ENCODE results near the gene KRT84. TPM values are rescaled to one million over a fixed set of nuclear protein-coding genes. Genes with fewer than 3 reads are reported as not detected.

KRT84 gene
- total RNA-seq, 6 donors from 2014 or later = not detected

GRCh38 chr12:52358575-52359350 is 26.7 kb downstream of the KRT84 start:
- no peak overlapping the region for H3K27ac ChIP-seq
- H3K36me3 ChIP-seq = no peaks in the 10 kb centered on the region
- no peaks in the 10 kb centered on the region for H3K9me3 ChIP-seq
- no peaks in the 10 kb centered on the region for H3K4me1 ChIP-seq
- no peaks in the 10 kb centered on the region for H3K27me3 ChIP-seq
- no peak for TF ChIP-seq CTCF (IDR thresholded peaks at IDR 0.05)
- TF ChIP-seq POLR2A (IDR thresholded peaks at IDR 0.05) = no peak
- no peak for TF ChIP-seq POLR2AphosphoS5 (IDR thresholded peaks at IDR 0.05)
- no peak for ATAC-seq (ENCODE audit: low FRiP score in 2 of 2)
- DNase-seq = peak in 1 of 2 donors; percentile 15
- 66 to 69% methylated on average over 5 of the region's 5 CpGs for WGBS, 2 donors
- no peak overlapping the region for H3K4me3 ChIP-seq

- H3K4me1 ChIP-seq = peaks cover 0 to under 1% (median 0%) of the 10 kb centered on the region in 4 donors
- DNase-seq = peak in 1 of 2 donors; percentile 14
- H3K27ac ChIP-seq = no peak overlapping the region
- H3K9me3 ChIP-seq = no peaks in the 10 kb centered on the region
- H3K27me3 ChIP-seq = no peaks in the 10 kb centered on the region
- TF ChIP-seq POLR2AphosphoS5 (IDR thresholded peaks at IDR 0.05) = no peak
- TF ChIP-seq POLR2A (IDR thresholded peaks at IDR 0.05) = no peak
- TF ChIP-seq CTCF (IDR thresholded peaks at IDR 0.05) = no peak
- TF ChIP-seq EP300 (IDR thresholded peaks at IDR 0.05) = no peak
- ATAC-seq (ENCODE audit: low FRiP score in 2 of 2) = no peak
- no peak overlapping the region for H3K4me3 ChIP-seq
- H3K36me3 ChIP-seq = no peaks in the 10 kb centered on the region
- 90 to 92% methylated on average over 20 of the region's 20 CpGs for WGBS, 2 donors
These were observed 28.5 kb downstream of the KRT84 start for GRCh38 chr12:52356762-52357580.

- Histone ChIP-seq H3K27ac (no peak overlapping the region), H3K4me3 (no peak overlapping the region), H3K9me3 (no peaks in the 10 kb centered on the region), H3K4me1 (peaks cover 0 to 8% (median 5%) of the 10 kb centered on the region in 4 donors), H3K36me3 (no peaks in the 10 kb centered on the region), H3K27me3 (no peaks in the 10 kb centered on the region)
- ATAC-seq (ENCODE audit: low FRiP score in 2 of 2) (peak in 1 of 2 donors; percentile 9), DNase-seq (peak; percentile 18 to 85)
- 90 to 94% methylated on average over 44 to 51 of the region's 56 CpGs for WGBS, 2 donors
- TF ChIP-seq POLR2A (IDR thresholded peaks at IDR 0.05) = no peak
- no peak for TF ChIP-seq CTCF (IDR thresholded peaks at IDR 0.05)
- TF ChIP-seq POLR2AphosphoS5 (IDR thresholded peaks at IDR 0.05) = no peak
- no peak for TF ChIP-seq EP300 (IDR thresholded peaks at IDR 0.05)
These were observed 29.3 kb downstream of the KRT84 start for GRCh38 chr12:52356031-52356761.

GRCh38 chr12:52355176-52355575 is 30.3 kb downstream of the KRT84 start:
- WGBS, 2 donors = 91 to 93% methylated on average over 8 of the region's 8 CpGs
- DNase-seq (no peak), ATAC-seq (ENCODE audit: low FRiP score in 2 of 2) (no peak)
- H3K4me1 ChIP-seq = peaks cover 0 to 10% (median 6%) of the 10 kb centered on the region in 4 donors
- no peaks in the 10 kb centered on the region for H3K27me3 ChIP-seq
- TF ChIP-seq EP300 (IDR thresholded peaks at IDR 0.05) = no peak
- TF ChIP-seq POLR2AphosphoS5 (IDR thresholded peaks at IDR 0.05) = no peak
- TF ChIP-seq POLR2A (IDR thresholded peaks at IDR 0.05) = no peak
- TF ChIP-seq CTCF (IDR thresholded peaks at IDR 0.05) = no peak
- H3K27ac ChIP-seq = no peak overlapping the region
- H3K4me3 ChIP-seq = no peak overlapping the region
- no peaks in the 10 kb centered on the region for H3K36me3 ChIP-seq
- H3K9me3 ChIP-seq = no peaks in the 10 kb centered on the region
